Neural cell (in vitro differentiated cells): Measurements from ENCODE around the gene HBD. TPM values are rescaled to one million over a fixed set of nuclear protein-coding genes. Genes with fewer than 3 reads are reported as not detected.

ENCODE experiments used
- H2AFZ ChIP-seq: fragments of 200-600, 300-800 bp; sonication (generic), shearing (Covaris generic); 2 replicates; pipeline ENCODE4 v1.6.0; 2014; ENCODE audit warnings: low read depth, mild to moderate bottlenecking, antibody characterized with exemption, low read length, moderate library complexity
- H3F3A ChIP-seq: fragments of 200-600 bp; shearing (Covaris generic); 2 replicates; pipeline ENCODE4 v1.6.1; 2016; ENCODE audit warnings: mild to moderate bottlenecking, moderate library complexity, mixed read lengths, antibody characterized with exemption, low read length; ENCODE audit not compliant: insufficient read depth, poor library complexity, severe bottlenecking
- H3K27ac ChIP-seq: fragments of 200-600, 300-800 bp; sonication (generic), shearing (Covaris generic); 2 replicates; pipeline ENCODE4 v1.5.1; 2014; ENCODE audit warnings: mild to moderate bottlenecking, low read length, moderate library complexity
- H3K27me3 ChIP-seq: fragments of 300-800, 200-600 bp; sonication (generic), shearing (Covaris generic); 2 replicates; pipeline ENCODE4 v1.6.0; 2014; ENCODE audit warnings: mild to moderate bottlenecking, low read depth, low read length, moderate library complexity; ENCODE audit not compliant: insufficient read depth
- H3K36me3 ChIP-seq: fragments of 300-800, 200-600 bp; sonication (generic), shearing (Covaris generic); 2 replicates; pipeline ENCODE4 v1.5.1; 2014; ENCODE audit warnings: mild to moderate bottlenecking, antibody characterized with exemption, low read length, moderate library complexity; ENCODE audit not compliant: insufficient read depth
- H3K4me2 ChIP-seq: fragments of 300-800, 200-600 bp; sonication (generic), shearing (Covaris generic); 2 replicates; pipeline ENCODE4 v1.6.0; 2014; ENCODE audit warnings: mild to moderate bottlenecking, low read length
- H3K4me3 ChIP-seq: fragments of 300-800, 200-600 bp; sonication (generic), shearing (Covaris generic); 2 replicates; pipeline ENCODE4 v1.5.1; 2014; ENCODE audit warnings: mild to moderate bottlenecking, low read length, moderate library complexity
- H3K79me2 ChIP-seq: fragments of 200-600 bp; shearing (Covaris generic); replicated peaks from 2 replicates; pipeline ENCODE4 v1.6.0; 2014; ENCODE audit warnings: mild to moderate bottlenecking, low read length, moderate library complexity; ENCODE audit not compliant: insufficient read depth
- H3K9ac ChIP-seq: fragments of 300-800, 200-600 bp; sonication (generic), shearing (Covaris generic); 2 replicates; pipeline ENCODE4 v1.6.1; 2016; ENCODE audit warnings: mild to moderate bottlenecking, low read length, mixed read lengths
- H3K9me2 ChIP-seq: fragments of 200-600 bp; shearing (Covaris generic); 2 replicates; pipeline ENCODE4 v1.6.1; 2016; ENCODE audit warnings: mild to moderate bottlenecking, low read length, mixed read lengths; ENCODE audit not compliant: insufficient read depth
- H3K9me3 ChIP-seq: fragments of 200-600, 300-800 bp; sonication (generic), shearing (Covaris generic); 2 replicates; pipeline ENCODE4 v1.6.1; 2016; ENCODE audit warnings: mild to moderate bottlenecking, mixed run types, low read length, moderate library complexity, mixed read lengths
- H4K20me1 ChIP-seq: fragments of 200-600 bp; shearing (Covaris generic); 2 replicates; pipeline ENCODE4 v1.6.1; 2016; ENCODE audit warnings: mild to moderate bottlenecking, mixed run types; ENCODE audit not compliant: insufficient read depth
- EP300 ChIP-seq: fragments of 450-650 bp; conservative IDR thresholded peaks from 2 replicates; pipeline ENCODE4 v1.6.1; 2014; ENCODE audit warnings: antibody characterized with exemption, mild to moderate bottlenecking, moderate library complexity; ENCODE audit not compliant: poor library complexity, severe bottlenecking
- EZH2 ChIP-seq: fragments of 200-600, 300-800 bp; shearing (Covaris generic), sonication (generic); IDR thresholded peaks from 2 replicates; pipeline ENCODE4 v1.6.1; 2014; ENCODE audit warnings: antibody characterized with exemption, low read length, borderline replicate concordance, mild to moderate bottlenecking; ENCODE audit not compliant: insufficient read depth, poor library complexity, severe bottlenecking
- MXI1 ChIP-seq: fragments of 450-650 bp; conservative IDR thresholded peaks from 2 replicates; pipeline ENCODE4 v1.6.1; 2014; ENCODE audit warnings: antibody characterized with exemption, mild to moderate bottlenecking; ENCODE audit not compliant: poor library complexity, severe bottlenecking
- POLR2AphosphoS5 ChIP-seq: IDR thresholded peaks from 2 replicates; pipeline ENCODE4 v1.6.1; 2012
- RAD21 ChIP-seq: fragments of 450-650 bp; conservative IDR thresholded peaks from 2 replicates; pipeline ENCODE4 v1.6.1; 2014; ENCODE audit warnings: antibody characterized with exemption, mild to moderate bottlenecking, moderate library complexity
- SMC3 ChIP-seq: fragments of 450-650 bp; conservative IDR thresholded peaks from 2 replicates; pipeline ENCODE4 v1.6.1; 2014; ENCODE audit warnings: antibody characterized with exemption, mild to moderate bottlenecking, moderate library complexity; ENCODE audit not compliant: poor library complexity
- TAF1 ChIP-seq: IDR thresholded peaks from 2 replicates; pipeline ENCODE4 v1.6.1; 2012; ENCODE audit warnings: low read depth
- polyA plus RNA-seq: library from polyadenylated mRNA; depleted of rRNA; stranded (reverse); fragments of >200 nt; gene quantifications from 2 replicates; pipeline ENCODE4 v1.2.3, GENCODE V29; 2014
- TF ChIP-seq, protein P1 (sequence below): fragments of 450-650 bp; IDR thresholded peaks from 2 replicates; pipeline ENCODE4 v1.5.1; 2014; ENCODE audit warnings: antibody characterized with exemption, mild to moderate bottlenecking, moderate library complexity; ENCODE audit not compliant: poor library complexity, severe bottlenecking
- TF ChIP-seq, protein P2 (sequence below): IDR thresholded peaks from 2 replicates; pipeline ENCODE4 v1.6.1; 2012; ENCODE audit warnings: borderline replicate concordance

Gene HBD
- polyA plus RNA-seq, 1 donor from 2014 or later: not detected

DNA sequence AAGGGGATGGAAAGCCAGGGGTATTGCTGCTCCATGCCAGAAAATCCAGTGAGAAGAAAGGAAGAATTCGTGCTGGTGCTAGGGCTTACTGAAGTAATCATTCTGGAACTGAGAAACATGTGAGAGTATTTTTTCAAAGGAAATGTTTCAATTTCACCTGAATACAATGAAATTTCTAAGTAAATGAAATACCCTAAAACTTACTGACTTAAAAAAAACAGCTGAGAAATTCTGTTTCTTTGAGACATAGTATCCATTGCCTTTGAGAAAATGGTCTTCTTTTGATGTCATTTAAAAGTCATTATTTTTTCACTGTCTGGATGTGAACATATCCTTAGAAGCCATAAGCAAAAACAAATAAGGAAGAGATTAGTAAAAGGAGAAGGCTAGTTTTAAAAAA is 33.7 kb downstream of the HBD start, which contains the start of gene OR51V1:
OR51V1 (minus strand) TSS at position 101 of the 400 bp plus-strand sequence; CDS start at position 101, 0 bp downstream.
- Histone ChIP-seq H3K9me2 (no peaks in the 10 kb centered on the region), H3K4me3 (no peak within 1 kb of the TSS), H3K9me3 (no peaks in the 10 kb centered on the region), H4K20me1 (no peaks in the 10 kb centered on the region), H3K9ac (no peak within 1 kb of the TSS), H3K79me2 (no peaks in the 10 kb centered on the region), H3K36me3 (no peaks in the 10 kb centered on the region), H2AFZ (no peak within 1 kb of the TSS), H3K27me3 (no peaks in the 10 kb centered on the region), H3F3A (no peaks in the 10 kb centered on the region), H3K4me2 (no peak within 1 kb of the TSS), H3K27ac (no peak within 1 kb of the TSS)
- TF ChIP-seq, protein P1, sequence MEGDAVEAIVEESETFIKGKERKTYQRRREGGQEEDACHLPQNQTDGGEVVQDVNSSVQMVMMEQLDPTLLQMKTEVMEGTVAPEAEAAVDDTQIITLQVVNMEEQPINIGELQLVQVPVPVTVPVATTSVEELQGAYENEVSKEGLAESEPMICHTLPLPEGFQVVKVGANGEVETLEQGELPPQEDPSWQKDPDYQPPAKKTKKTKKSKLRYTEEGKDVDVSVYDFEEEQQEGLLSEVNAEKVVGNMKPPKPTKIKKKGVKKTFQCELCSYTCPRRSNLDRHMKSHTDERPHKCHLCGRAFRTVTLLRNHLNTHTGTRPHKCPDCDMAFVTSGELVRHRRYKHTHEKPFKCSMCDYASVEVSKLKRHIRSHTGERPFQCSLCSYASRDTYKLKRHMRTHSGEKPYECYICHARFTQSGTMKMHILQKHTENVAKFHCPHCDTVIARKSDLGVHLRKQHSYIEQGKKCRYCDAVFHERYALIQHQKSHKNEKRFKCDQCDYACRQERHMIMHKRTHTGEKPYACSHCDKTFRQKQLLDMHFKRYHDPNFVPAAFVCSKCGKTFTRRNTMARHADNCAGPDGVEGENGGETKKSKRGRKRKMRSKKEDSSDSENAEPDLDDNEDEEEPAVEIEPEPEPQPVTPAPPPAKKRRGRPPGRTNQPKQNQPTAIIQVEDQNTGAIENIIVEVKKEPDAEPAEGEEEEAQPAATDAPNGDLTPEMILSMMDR: no peak
- TF ChIP-seq RAD21 (no peak), TAF1 (no peak), POLR2AphosphoS5 (no peak), EP300 (no peak), EZH2 (no peak), MXI1 (no peak), SMC3 (no peak)
- TF ChIP-seq, protein P2, sequence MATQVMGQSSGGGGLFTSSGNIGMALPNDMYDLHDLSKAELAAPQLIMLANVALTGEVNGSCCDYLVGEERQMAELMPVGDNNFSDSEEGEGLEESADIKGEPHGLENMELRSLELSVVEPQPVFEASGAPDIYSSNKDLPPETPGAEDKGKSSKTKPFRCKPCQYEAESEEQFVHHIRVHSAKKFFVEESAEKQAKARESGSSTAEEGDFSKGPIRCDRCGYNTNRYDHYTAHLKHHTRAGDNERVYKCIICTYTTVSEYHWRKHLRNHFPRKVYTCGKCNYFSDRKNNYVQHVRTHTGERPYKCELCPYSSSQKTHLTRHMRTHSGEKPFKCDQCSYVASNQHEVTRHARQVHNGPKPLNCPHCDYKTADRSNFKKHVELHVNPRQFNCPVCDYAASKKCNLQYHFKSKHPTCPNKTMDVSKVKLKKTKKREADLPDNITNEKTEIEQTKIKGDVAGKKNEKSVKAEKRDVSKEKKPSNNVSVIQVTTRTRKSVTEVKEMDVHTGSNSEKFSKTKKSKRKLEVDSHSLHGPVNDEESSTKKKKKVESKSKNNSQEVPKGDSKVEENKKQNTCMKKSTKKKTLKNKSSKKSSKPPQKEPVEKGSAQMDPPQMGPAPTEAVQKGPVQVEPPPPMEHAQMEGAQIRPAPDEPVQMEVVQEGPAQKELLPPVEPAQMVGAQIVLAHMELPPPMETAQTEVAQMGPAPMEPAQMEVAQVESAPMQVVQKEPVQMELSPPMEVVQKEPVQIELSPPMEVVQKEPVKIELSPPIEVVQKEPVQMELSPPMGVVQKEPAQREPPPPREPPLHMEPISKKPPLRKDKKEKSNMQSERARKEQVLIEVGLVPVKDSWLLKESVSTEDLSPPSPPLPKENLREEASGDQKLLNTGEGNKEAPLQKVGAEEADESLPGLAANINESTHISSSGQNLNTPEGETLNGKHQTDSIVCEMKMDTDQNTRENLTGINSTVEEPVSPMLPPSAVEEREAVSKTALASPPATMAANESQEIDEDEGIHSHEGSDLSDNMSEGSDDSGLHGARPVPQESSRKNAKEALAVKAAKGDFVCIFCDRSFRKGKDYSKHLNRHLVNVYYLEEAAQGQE: no peak

DNA sequence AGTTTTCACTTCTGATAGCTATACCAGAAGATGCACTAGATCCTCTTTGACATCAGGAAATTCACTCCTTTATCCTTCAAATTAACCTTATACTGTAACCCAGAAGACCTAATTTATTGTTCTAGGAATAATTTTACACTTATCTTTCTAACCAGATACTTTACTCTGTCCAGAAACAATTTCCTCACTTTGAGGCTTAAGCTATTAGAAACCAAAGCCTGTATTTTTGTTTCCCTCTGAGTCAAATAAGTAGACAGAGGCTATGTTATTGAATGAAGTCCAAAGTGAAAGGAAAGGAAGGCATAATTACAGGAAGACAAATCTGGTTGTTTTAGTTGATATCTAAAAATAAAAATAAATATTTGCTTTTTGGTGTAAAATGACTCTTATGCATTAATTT is 36.0 kb downstream of the HBD start:
- no peaks in the 10 kb centered on the region for H3K9me2 ChIP-seq
- no peaks in the 10 kb centered on the region for H3F3A ChIP-seq
- TF ChIP-seq, protein P1: no peak
- TF ChIP-seq POLR2AphosphoS5: no peak
- TF ChIP-seq EZH2: no peak
- no peak for TF ChIP-seq RAD21
- TF ChIP-seq TAF1: no peak
- TF ChIP-seq MXI1: no peak
- TF ChIP-seq, protein P2: no peak
- TF ChIP-seq SMC3: no peak
- H3K27me3 ChIP-seq: no peaks in the 10 kb centered on the region
- no peak overlapping the region for H3K27ac ChIP-seq
- H4K20me1 ChIP-seq: no peaks in the 10 kb centered on the region
- H3K9me3 ChIP-seq: no peaks in the 10 kb centered on the region
- H3K4me3 ChIP-seq: no peak overlapping the region
- no peaks in the 10 kb centered on the region for H3K79me2 ChIP-seq
- H2AFZ ChIP-seq: no peak overlapping the region
- H3K4me2 ChIP-seq: no peak overlapping the region
- no peak overlapping the region for H3K9ac ChIP-seq
- no peaks in the 10 kb centered on the region for H3K36me3 ChIP-seq
